Measurements from ENCODE around the gene HIPK2.

The HIPK2 gene

GRCh38 chr7:139682136-139683013 lies 95.4 kb downstream of the HIPK2 start:
- Histone ChIP-seq H3K36me3 (ENCODE audit: insufficient read depth) (no peaks in the 10 kb centered on the region), H3K27me3 (ENCODE audit: insufficient read depth, low read depth) (no peaks in the 10 kb centered on the region), H3K4me1 (ENCODE audit: low read depth, poor library complexity, severe bottlenecking) (no peaks in the 10 kb centered on the region), H4K20me1 (ENCODE audit: insufficient read depth) (no peaks in the 10 kb centered on the region), H3K79me2 (ENCODE audit: insufficient read depth, low read depth) (no peaks in the 10 kb centered on the region), H3K4me2 (no peak overlapping the region), H2AFZ (ENCODE audit: low read depth) (no peak overlapping the region), H3K4me3 (IDR thresholded peaks at IDR 0.05; ENCODE audit: insufficient read depth, low read depth, low read length) (no peak overlapping the region), H3K27ac (no peak overlapping the region), H3K9ac (no peak overlapping the region)
- no peak for TF ChIP-seq CTCF (conservative IDR thresholded peaks at IDR 0.05; ENCODE audit: low read depth, low read length)

- Histone ChIP-seq H3K9ac (no peak overlapping the region), H3K79me2 (ENCODE audit: insufficient read depth, low read depth) (no peaks in the 10 kb centered on the region), H4K20me1 (ENCODE audit: insufficient read depth) (no peaks in the 10 kb centered on the region), H3K27me3 (ENCODE audit: insufficient read depth, low read depth) (no peaks in the 10 kb centered on the region), H3K27ac (no peak overlapping the region), H3K4me3 (IDR thresholded peaks at IDR 0.05; ENCODE audit: insufficient read depth, low read depth, low read length) (no peak overlapping the region), H2AFZ (ENCODE audit: low read depth) (no peak overlapping the region), H3K36me3 (ENCODE audit: insufficient read depth) (no peaks in the 10 kb centered on the region), H3K4me1 (ENCODE audit: low read depth, poor library complexity, severe bottlenecking) (no peaks in the 10 kb centered on the region), H3K4me2 (no peak overlapping the region)
- TF ChIP-seq CTCF (conservative IDR thresholded peaks at IDR 0.05; ENCODE audit: low read depth, low read length): no peak
Observed at GRCh38 chr7:139681812-139682135, 96.0 kb downstream of the HIPK2 start.

- H3K4me3 ChIP-seq (IDR thresholded peaks at IDR 0.05; ENCODE audit: insufficient read depth, low read depth, low read length): no peak overlapping the region
- no peak overlapping the region for H3K9ac ChIP-seq
- H4K20me1 ChIP-seq (ENCODE audit: insufficient read depth): no peaks in the 10 kb centered on the region
- H3K27me3 ChIP-seq (ENCODE audit: insufficient read depth, low read depth): no peaks in the 10 kb centered on the region
- TF ChIP-seq CTCF (conservative IDR thresholded peaks at IDR 0.05; ENCODE audit: low read depth, low read length): no peak
- no peak overlapping the region for H2AFZ ChIP-seq (ENCODE audit: low read depth)
- no peaks in the 10 kb centered on the region for H3K4me1 ChIP-seq (ENCODE audit: low read depth, poor library complexity, severe bottlenecking)
- H3K27ac ChIP-seq: no peak overlapping the region
- H3K4me2 ChIP-seq: no peak overlapping the region
- no peaks in the 10 kb centered on the region for H3K79me2 ChIP-seq (ENCODE audit: insufficient read depth, low read depth)
- H3K36me3 ChIP-seq (ENCODE audit: insufficient read depth): no peaks in the 10 kb centered on the region
Observed at GRCh38 chr7:139681463-139681755, 96.4 kb downstream of the HIPK2 start.

GRCh38 chr7:139680676-139681462 lies 96.9 kb downstream of the HIPK2 start:
- Histone ChIP-seq H3K4me3 (IDR thresholded peaks at IDR 0.05; ENCODE audit: insufficient read depth, low read depth, low read length) (no peak overlapping the region), H3K4me2 (no peak overlapping the region), H3K27me3 (ENCODE audit: insufficient read depth, low read depth) (no peaks in the 10 kb centered on the region)

More at GRCh38 chr7:139680676-139681462, 96.9 kb downstream of the HIPK2 start:
- H2AFZ ChIP-seq (ENCODE audit: low read depth): no peak overlapping the region
- no peak for TF ChIP-seq CTCF (conservative IDR thresholded peaks at IDR 0.05; ENCODE audit: low read depth, low read length)
- H3K27ac ChIP-seq: no peak overlapping the region
- H3K4me1 ChIP-seq (ENCODE audit: low read depth, poor library complexity, severe bottlenecking): no peaks in the 10 kb centered on the region
- no peaks in the 10 kb centered on the region for H3K79me2 ChIP-seq (ENCODE audit: insufficient read depth, low read depth)
- H3K36me3 ChIP-seq (ENCODE audit: insufficient read depth): no peaks in the 10 kb centered on the region
- no peak overlapping the region for H3K9ac ChIP-seq
- no peaks in the 10 kb centered on the region for H4K20me1 ChIP-seq (ENCODE audit: insufficient read depth)

Data from KMS-11 (cell line).